HG03520 (cell line): ENCODE measurements around the gene FLAD1.

Experiments used
- ATAC-seq: cut with Tn5 transposase; IDR thresholded peaks from one replicate; pipeline ENCODE4 v1.9.1; 2021; ENCODE audit warnings: mild to moderate bottlenecking, moderate library complexity; ENCODE audit not compliant: unreplicated experiment

Gene FLAD1

DNA sequence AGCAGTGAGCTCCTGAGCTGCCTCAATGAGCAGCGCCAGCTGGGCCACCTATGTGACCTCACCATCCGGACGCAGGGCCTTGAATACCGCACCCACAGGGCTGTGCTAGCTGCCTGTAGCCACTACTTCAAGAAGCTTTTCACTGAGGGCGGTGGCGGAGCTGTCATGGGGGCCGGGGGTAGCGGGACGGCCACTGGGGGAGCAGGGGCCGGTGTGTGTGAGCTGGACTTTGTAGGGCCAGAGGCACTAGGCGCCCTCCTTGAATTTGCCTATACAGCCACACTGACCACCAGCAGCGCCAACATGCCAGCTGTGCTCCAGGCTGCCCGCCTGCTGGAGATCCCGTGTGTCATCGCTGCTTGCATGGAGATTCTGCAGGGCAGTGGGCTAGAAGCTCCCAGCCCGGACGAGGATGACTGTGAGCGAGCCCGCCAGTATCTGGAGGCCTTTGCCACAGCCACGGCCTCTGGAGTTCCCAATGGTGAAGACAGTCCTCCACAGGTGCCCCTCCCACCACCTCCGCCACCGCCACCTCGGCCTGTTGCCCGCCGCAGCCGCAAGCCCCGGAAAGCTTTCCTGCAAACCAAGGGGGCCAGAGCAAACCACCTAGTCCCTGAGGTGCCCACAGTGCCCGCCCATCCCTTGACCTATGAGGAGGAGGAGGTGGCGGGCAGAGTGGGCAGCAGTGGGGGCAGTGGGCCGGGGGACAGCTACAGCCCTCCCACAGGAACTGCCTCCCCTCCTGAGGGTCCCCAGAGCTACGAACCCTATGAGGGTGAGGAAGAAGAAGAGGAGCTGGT, 31.8 kb downstream of the FLAD1 start:
- ATAC-seq: no peak

DNA sequence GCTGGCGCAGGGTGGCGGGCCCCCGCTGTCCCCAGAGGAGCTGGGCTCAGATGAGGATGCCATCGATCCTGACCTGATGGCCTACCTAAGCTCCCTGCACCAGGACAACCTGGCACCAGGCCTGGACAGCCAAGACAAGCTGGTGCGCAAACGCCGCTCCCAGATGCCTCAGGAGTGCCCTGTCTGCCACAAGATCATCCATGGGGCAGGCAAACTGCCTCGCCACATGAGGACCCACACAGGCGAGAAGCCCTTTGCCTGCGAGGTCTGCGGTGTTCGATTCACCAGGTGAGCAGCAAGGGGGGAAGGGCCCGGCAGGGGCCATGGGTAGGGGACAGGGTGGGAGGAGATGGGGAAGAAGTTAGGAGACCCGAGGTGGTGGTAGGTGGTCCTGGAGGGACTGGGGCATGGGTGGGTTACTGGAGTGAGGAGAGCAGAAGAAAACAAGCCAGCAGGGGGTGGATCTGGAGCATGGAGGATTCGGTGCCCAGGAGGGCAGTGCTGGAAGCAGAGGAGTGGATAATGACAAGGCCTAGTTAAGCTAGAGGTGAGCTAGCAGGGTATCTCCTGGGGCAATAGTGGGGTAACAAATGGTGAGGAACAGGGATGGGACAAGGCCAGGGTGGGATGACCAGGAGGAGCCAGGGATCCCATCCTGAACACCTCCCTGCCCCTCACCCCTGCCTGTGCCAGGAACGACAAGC, 32.5 kb downstream of the FLAD1 start:
- ATAC-seq: no peak

DNA sequence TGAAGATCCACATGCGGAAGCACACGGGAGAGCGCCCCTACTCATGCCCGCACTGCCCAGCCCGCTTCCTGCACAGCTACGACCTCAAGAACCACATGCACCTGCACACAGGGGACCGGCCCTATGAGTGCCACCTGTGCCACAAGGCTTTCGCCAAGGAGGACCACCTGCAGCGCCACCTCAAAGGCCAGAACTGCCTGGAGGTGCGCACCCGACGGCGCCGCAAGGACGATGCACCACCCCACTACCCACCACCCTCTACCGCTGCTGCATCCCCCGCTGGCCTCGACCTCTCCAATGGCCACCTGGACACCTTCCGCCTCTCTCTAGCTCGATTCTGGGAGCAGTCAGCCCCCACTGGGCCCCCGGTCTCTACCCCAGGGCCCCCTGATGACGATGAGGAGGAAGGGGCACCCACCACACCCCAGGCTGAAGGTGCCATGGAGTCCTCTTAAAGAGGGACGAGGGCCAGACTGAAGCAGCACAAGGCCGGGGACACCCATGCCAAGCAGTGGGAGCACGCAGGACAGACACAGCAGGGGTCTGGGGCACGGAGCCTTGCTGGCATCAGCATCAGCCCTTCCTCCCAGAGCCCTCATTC, 33.2 kb downstream of the FLAD1 start:
- ATAC-seq: no peak

DNA sequence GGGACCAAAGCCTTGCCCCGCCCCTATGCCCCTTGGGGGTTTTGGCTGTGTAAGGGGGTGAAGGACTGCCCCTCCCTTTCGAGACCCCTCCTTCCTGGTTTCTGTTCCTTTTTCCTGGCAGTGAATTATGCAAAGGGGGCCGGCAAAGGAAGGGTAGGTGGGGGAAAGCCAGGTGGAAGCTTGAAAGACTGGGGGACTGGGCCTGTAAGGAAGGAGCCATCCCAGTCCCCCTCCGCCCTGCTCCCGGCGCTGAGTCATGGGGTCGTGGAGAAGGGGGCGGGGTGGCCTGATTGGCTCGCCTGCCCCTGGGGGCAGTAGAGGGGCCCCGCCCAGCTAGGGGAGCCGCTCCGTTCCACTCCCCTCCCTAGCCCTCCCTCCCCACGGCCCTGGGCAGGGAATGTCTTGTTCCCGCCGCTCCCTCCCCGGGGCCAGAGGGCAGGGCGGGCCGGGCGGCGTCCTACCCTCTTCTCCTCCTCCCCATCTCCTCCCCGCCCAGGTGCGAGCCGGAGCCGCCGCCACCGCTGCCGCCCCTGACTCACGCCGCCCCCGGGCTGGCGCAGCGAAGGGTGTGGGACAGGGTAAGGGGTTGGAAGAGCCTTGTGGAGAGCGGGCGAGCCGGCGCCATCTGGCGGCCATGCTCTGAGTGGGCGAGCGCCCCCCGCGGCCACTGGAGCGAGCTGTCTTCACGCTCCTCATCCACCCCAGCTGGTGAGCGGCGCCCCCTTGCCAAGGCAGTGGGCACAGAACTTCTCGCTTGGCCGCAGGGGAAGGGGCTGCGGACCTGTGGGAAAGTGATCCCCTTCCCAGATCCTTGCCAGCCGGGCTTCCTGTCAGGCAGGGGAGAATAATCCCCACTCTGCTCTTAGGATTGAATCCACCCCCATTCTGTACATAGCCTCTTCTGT, 34.1 kb downstream of the FLAD1 start:
- ATAC-seq: peak; percentile 63

DNA sequence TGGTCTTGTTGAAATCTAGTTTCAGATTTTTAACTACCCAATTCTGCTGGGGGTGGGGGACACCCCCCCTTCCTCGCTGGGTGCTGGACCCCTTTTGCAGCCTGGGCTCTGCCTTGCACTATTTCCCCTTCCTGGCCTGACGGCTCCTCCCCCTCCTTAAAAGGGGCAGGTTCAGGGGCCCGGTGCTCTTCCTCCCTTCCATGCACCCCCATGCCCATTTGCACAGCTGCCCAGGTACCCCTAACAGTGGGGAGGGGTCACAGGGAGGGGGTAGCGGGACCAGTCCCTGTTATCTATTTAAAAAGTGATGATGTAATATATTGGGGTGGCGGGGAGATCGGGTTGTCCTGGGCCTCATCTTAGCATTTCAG, 34.8 kb downstream of the FLAD1 start:
- ATAC-seq: no peak

DNA sequence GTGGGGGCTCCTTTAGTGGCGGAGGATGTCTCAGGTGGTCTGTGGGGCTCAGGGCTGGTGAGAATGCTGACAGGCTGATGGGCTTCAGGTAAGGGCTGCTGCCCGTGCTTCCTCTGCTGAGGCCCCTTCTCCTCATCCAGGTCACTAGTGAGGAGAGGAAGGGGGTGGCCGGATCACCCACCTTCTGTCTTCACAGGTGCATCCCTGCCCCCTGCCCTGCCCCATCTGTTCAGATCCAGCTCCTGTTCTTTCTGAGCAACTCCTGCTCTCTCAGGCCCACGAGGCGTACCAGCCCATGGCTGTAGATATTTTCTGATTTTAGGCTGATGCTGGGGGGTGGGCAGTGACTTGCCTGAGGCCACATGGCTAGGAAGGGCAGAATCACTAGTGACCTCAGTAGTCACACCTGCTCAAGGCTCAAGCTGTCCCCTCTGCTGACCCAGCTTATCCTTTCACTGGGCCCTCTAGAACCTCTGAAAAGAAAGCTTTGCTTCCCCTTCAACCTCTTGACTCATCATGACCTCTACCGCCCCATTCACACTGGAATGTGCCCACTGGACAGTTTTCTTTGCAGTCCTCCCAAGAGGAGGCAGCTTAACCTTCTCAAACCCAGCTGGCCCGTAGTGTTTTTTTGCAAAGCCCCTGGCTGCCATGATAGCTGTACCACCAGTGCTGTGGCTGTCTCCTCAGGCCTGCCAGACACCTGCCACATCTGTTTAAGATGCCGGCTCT, 35.6 kb downstream of the FLAD1 start:
- no peak for ATAC-seq

DNA sequence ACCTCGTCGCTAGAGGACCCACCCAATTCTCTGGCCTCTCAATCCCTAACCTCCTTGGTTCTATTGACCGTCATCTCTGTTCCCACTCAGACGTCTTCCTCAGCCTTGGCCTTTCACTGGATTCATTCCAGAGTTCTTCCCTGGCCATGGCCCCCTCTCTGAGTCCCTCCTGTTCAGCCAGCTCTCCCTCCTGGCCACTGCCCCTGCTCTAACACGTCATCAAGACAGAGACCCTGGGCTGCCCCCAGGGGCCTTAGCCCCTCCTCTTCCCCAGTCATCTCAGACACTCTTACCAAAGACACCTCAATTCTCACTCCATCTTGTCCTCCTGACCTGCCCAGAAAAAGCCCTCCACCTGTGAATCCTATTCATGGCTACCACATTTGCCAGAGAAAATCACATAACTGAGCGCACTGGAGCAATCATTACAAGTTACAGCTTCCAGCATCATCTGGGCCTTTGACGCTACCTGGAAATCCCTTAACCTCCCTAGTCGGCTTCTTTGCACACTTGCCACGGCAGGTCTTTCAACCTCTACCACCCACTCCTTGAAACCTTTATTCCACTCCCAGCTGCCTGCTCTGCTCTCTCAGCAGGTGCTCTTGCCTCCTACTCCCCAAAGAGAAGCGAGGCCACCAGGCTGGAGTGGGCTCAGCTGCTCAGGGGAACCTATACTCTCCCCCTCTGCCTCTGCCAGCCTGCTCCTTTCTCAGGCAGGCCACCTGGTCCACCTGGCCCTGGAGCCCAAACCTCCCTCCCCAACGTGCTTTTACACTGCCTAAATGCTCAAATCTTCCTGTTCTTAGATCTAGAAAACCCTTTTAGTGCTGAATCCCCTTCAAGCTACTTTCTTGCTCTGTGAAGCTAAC, 36.5 kb downstream of the FLAD1 start:
- ATAC-seq: no peak

DNA sequence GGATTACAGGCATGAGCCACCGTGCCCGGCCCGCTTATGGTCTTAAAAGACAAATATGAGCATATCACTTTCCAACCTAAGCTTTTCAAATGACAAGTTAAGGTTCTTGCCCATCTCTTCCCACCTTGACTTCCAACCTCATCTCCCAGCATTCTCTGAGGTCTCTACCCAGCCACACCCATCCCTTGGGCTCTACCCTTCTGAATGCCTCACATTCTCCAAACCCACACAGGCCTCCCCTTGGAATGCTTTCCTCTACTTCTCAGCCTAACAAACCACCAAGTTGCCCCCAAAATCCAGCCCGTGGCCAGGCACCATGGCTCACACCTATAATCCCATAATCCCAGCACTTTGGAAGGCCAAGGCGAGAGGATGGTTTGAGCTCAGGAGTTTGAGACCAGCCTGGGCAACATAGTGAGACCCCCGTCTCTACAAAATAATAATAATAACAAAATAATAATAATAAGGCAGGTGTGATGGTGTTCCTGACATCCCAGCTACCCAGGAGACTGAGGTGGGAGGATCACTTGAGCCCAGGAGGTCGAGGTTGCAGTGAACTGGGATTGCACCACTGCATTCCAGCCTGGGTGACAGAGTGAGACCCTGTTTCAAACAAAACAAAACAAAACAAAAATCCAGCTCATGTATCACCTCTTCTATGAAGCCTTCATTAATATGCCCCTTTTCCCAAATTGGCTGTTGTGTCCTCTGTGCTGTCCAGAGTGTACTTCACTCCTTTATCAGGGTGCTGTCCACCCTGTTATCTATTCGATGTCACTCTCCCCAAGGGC, 39.2 kb downstream of the FLAD1 start:
- ATAC-seq: no peak

DNA sequence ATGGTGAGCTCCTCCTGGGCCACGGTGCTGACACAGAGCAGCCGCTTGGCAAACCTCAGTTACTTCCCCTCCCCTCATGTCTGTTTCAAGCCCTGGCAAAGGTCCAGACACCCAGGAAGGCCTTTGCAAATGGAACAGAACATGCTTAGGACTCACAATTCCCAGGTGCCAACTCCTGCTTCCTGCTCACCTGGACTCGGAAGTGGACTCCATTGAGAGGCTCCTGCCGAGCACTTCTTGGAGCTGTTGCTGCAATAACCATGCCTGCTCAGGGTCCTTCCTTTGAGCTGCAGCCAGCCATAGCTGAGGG, 39.7 kb downstream of the FLAD1 start:
- ATAC-seq: no peak

DNA sequence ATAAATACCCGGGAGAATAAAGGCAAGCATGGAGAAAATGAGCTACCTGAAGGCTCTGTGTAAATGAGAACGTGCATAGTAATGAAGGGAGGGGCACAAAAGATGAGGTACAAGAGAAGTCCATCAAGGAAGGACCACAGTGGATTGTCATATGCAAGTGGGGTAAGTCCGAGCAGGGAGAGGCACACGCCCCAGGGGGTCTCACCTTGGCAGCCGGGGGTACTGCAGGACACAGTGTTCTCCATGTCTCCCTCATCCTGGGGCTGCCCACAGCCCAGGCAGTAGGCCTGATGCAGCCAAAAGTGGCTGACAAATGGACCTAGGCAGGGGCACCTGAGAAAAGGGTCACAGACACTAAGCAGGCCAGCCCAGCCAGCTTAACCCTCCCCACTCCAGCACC, 40.5 kb downstream of the FLAD1 start:
- no peak for ATAC-seq

DNA sequence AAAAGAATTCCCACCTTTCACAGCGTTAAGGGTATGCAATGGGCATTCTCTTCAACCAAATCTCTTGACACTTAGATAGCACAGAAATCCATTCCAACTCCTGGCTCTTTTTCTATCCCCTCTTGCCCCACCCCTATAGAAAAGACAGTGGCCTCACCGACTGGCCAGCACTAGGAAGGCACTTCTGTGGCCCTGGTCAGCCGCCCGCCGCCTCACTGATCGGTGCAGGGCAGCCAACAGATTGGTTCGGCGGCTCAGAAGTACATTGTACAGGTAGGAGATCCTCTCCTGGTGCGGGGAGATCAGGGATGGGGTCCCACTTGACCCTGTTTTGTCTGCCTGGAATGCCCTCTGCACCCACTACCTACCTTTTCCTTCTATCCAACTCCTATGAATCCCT, 41.2 kb downstream of the FLAD1 start:
- ATAC-seq: no peak

DNA sequence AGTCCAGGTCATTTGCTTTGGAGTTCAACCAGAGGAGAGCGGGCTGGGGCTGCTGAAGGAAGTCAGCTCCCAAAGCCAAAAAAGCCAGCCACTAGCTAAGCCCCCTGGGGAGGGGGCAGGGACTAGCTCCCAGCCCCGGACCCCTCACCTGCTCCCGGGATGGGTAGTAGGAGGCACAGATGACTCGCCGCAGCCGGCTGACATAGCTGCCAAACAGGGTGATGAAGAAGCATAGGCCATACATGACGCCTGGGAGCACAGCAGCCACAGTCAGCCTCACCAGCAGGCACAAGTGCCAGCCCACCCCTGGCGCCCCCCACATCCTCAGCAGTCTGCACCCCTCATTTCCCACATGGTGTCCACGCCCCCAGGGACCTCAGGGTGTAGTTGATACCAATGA, 43.0 kb downstream of the FLAD1 start:
- ATAC-seq: no peak

DNA sequence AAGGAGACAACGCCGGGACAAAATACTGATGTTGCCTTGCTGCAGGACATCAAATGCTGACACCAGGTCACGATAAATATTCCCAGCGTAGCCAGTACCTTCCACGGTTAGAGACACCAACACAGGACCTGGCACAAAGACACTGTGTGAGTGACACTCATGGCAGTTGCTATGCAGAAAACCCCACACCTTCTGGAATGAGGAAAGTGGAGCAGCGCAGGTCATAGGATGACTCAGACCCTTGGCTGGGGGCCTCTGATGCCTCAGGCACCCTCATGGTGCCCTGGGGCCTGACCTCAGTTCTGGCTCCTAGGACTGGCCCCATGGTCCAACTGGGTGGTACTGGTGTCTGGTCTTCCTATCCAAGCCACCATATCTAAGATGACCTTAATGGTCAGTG, 43.4 kb downstream of the FLAD1 start:
- no peak for ATAC-seq

DNA sequence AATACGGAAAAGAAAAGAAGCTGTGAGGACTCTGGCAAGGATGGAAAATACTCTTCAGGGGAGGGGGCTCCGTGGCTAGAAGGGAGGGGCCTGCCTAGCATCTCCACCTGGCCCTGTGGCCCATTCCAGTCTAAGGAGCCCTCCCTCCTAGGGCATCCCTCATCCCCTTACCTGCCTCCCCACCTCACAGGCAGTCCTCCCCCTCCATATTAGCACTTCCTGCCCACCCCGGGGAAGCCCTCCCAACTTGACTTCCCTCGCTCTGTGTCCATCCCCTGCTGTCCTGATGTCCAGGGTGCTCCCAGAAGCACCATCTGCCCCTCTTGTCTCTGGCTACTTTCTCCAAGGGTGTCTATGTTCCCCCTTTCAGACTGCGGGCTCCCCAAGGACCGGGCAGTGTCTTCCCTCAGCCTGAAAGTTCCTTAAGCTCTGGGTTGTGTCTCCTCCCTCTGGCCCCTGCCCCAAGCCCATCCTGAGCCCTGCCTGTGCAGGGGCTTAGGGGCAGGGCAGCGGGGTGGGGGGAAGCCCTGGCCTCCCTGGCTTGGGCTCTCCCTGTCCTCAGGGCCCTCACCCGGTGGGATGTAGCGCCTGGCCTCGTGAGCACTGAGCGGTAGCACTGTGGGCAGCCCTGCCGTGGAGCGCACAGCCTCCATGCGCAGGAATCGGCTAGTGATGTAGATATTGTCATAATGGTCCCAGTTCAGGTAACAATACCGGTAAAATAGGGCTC, 46.5 kb downstream of the FLAD1 start:
- ATAC-seq: no peak

DNA sequence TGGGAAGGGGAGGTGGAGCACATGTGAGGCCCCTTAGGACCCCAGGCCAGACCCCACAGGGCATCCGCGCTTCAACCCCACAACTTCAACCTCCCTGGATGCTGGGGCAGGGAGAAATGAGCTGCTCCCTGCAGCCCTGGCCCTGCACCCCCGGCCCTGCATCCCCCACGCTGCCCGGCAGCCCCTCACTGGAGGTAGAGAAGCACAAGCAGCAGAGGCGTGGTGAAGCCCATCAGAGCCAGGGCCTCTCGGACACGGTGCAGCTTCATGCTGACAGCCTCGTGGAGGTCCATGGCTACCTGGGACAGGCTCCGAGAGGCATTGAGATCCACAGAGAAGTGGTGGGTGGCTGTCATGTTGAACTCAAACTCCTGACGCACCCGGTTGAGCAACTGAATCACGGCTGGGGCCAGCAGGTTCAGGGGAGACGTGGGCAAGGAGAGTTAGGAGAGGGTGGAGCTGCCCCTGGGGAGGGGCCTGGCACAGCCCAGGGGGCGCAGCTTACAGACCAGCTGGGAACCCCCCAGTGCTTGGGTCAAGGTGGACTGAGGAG, 47.2 kb downstream of the FLAD1 start:
- ATAC-seq: no peak

DNA sequence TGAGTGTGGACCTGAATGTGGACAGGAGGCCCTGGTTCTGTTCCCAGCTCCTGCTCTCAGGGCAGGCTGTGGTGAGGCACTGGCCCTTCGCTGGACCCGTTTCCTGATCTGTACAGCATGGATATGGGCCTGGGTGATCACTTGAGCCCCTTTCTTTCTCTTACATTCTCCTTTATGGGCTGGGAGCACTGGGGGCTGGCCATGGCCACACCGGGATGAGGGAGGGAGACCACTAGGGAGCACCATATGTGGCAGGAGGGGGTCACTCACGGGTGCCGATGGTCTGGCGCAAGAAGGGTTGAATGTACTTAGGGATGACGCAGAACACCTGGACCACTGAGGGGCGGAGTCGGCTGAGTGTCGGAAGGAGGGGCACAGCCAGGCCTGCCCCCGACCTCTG, 47.8 kb downstream of the FLAD1 start:
- no peak for ATAC-seq

DNA sequence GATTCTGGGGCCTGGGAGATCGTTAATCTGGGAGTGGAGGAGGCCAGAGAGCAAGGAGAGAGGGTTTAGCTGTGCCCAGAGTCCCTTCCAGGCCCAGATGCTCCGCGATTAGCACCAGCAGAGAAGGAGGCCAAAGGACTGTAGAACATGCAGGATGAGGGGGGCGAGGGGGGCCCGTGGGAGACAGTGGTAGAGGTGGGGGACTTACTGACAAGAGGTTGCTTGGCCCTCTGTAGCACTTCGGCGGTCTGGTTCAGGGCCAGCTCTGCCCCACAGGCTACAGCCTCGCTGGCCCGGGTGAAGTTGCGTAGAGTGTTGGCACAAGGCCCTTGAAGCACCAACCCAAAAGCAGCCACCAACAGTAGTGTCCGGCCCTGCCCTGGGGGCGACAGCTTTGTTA, 49.7 kb downstream of the FLAD1 start:
- ATAC-seq: no peak

DNA sequence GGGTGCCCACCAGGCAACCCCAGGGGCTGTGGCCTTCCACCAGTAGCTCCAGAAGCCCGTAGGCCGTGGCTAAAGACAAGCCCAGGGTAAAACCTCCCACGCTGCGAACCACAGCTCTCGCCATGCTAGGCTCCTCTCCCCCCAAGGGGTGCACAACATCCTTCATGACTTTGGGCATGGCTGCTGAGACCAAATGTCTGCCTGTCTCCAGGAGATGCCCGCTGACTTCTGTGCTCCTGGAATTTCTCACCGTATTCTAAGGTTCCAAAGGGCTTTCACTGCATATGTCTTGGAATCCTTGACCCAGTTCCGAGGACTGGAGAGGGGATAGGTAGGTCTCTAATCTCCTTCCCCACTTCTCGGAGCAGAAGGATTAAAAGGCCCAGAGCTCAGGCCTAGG, 50.4 kb downstream of the FLAD1 start, which contains the start of the genes DCST1 and DCST2:
TSS of gene DCST1 (plus strand) at position 301 of the 400 bp plus-strand sequence. CDS start 213 bp downstream, outside the sequence.
TSS of gene DCST2 (minus strand) at position 258 of the 400 bp plus-strand sequence. CDS start at position 178, 80 bp downstream.
- no peak for ATAC-seq
